Cardiac muscle cell (in vitro differentiated cells and primary cell): Measurements from ENCODE around the gene CLPTM1L. TPM values are rescaled to one million over a fixed set of nuclear protein-coding genes. Genes with fewer than 3 reads are reported as not detected.
"Not testable (repeated sequence)": the region's sequence is repeated elsewhere in the genome, so short reads cannot be mapped to it uniquely, and the experiment has no call there.

Source experiments
- DNase-seq, 2 donors: peaks; one replicate each; pipeline versions ENCODE4 v3.0.0 to v3.0.0-alpha.2; 2010 to 2017; ENCODE audit warnings: low read depth in 1 of 2, low spot score in 1 of 2
- H3K27ac ChIP-seq: fragments of 200-600 bp; sonication (generic); 2 replicates; pipeline ENCODE4 v1.5.1; 2016
- H3K27me3 ChIP-seq: fragments of 200-600 bp; sonication (generic); 2 replicates; pipeline ENCODE4 v1.6.0; 2016; ENCODE audit warnings: control low read depth
- H3K36me3 ChIP-seq: fragments of 200-600 bp; sonication (generic); 2 replicates; pipeline ENCODE4 v1.5.1; 2016; ENCODE audit warnings: control low read depth
- H3K4me1 ChIP-seq: fragments of 200-600 bp; sonication (generic); 2 replicates; pipeline ENCODE4 v1.8.1; 2017; ENCODE audit warnings: low read depth, mild to moderate bottlenecking, mixed run types
- H3K4me3 ChIP-seq: fragments of 200-600 bp; sonication (generic); 2 replicates; pipeline ENCODE4 v1.5.1; 2016; ENCODE audit warnings: mild to moderate bottlenecking
- H3K9me3 ChIP-seq: fragments of 200-600 bp; sonication (generic); 2 replicates; pipeline ENCODE4 v1.5.1; 2017; ENCODE audit warnings: low read depth, mild to moderate bottlenecking, control low read depth
- polyA plus RNA-seq: library from polyadenylated mRNA; unstranded; fragments of >200 nt; fragmentation: Nextera tagmentation; extraction: Ambion mirVana; gene quantifications from 2 replicates; pipeline ENCODE4 v1.2.1, GENCODE V29; 2016
- total RNA-seq: library from RNA; depleted of rRNA; stranded (reverse); fragments of >200 nt; gene quantifications from 2 replicates; pipeline ENCODE4 v1.2.3, GENCODE V29; 2016
- TF ChIP-seq, protein P1 (sequence below): IDR thresholded peaks from 2 replicates; pipeline ENCODE4 v1.5.1; 2012; ENCODE audit warnings: low read depth, mild to moderate bottlenecking, low read length

The CLPTM1L gene
- total and polyA plus RNA-seq, 2 experiments from 2014 or later, result 78.4 to 154 TPM

DNA sequence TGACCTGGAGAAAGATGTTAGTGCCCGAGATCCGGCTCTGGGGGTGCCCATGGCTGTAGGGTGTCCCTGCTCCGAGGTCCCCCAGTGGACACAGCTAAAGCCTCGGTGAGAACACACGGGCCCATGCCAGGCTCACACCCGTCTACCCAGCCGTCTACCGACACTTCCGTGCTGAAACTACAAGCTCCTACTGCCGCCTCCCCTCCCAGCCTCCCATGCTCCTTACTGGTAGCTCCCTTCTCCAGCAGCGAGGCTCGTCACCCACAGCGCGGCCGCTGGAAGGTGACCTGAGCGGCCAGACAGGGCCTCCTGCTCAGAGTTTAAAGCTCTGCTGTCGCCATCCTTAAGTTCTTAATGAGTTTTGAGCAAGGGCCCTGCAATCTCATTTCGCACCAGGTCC, 33.2 kb upstream of the CLPTM1L start:
- DNase-seq, result no peak
- no peak overlapping the region for H3K27ac ChIP-seq
- peaks cover 40% of the 10 kb centered on the region for H3K27me3 ChIP-seq
- no peaks in the 10 kb centered on the region for H3K36me3 ChIP-seq
- peaks cover 9% of the 10 kb centered on the region for H3K4me1 ChIP-seq
- TF ChIP-seq, protein P1, sequence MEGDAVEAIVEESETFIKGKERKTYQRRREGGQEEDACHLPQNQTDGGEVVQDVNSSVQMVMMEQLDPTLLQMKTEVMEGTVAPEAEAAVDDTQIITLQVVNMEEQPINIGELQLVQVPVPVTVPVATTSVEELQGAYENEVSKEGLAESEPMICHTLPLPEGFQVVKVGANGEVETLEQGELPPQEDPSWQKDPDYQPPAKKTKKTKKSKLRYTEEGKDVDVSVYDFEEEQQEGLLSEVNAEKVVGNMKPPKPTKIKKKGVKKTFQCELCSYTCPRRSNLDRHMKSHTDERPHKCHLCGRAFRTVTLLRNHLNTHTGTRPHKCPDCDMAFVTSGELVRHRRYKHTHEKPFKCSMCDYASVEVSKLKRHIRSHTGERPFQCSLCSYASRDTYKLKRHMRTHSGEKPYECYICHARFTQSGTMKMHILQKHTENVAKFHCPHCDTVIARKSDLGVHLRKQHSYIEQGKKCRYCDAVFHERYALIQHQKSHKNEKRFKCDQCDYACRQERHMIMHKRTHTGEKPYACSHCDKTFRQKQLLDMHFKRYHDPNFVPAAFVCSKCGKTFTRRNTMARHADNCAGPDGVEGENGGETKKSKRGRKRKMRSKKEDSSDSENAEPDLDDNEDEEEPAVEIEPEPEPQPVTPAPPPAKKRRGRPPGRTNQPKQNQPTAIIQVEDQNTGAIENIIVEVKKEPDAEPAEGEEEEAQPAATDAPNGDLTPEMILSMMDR, result no peak
- no peaks in the 10 kb centered on the region for H3K9me3 ChIP-seq
- H3K4me3 ChIP-seq, result no peak overlapping the region

DNA sequence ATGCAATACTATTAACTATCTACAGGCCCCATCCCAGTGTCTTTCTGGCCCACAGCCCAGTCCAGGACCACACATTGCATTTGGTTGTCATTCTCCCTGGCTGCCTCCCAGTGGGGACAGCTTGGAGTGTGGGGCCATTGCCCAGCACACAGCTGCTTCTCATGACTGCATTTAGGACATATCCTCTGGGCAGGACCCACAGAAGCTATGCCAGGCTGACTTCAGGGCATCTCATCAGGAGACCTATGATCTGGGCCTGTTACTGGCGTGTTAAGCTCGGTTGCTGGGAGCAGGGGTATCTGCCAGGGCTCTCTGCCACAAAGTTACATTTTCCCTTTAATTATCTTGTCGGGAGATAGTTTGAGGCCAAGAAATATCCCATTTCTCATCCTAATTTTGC, 32.1 kb upstream of the CLPTM1L start:
- H3K27ac ChIP-seq, result no peak overlapping the region
- H3K9me3 ChIP-seq, result no peaks in the 10 kb centered on the region
- peaks cover 40% of the 10 kb centered on the region for H3K27me3 ChIP-seq
- DNase-seq, result no peak
- TF ChIP-seq, protein P1, result no peak
- H3K4me1 ChIP-seq, result peaks cover 9% of the 10 kb centered on the region
- no peak overlapping the region for H3K4me3 ChIP-seq
- no peaks in the 10 kb centered on the region for H3K36me3 ChIP-seq

DNA sequence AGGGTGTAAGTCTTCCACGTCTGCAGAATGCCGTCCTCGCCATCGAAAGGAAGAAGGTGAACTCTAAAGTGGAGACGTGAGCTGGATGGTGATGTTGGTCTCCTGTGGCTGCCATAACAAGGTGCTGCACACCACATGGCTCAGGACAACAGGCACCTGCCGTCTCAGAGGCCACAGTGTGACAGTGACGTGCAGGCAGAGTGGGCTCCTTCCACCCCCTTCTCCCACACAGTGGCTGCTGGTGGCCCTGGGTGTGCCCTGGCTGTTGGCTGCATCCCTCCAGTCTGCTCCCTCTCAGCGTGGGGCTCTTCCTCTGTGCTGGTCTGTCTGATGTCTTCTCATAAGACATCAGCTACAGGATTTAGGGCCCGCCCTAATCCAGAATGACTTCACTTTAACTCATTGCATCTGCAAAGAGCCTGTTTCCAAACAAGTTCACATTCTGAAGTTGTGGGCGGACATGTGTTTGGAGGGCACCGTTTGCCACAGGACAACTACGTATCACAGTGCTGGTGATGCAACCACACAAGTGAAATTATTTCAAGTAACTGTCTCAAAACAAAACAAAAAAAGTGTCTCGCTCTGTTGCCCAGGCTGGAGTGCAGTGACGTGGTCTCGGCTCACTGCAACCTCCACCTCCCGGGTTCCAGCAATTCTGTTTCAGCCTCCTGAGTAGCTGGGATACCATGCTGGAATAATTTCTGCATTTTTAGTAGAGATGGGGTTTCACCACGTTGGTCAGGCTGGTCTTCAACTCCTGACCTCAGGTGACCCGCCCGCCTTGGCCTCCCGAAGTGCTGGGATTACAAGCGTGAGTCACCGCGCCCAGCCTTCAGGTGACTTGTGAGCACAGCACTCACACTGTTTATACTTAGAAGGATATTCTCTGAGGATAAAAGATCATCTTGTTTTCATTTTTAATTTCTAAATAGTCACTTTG, 31.2 kb upstream of the CLPTM1L start:
- H3K4me3 ChIP-seq, result no peak overlapping the region
- H3K27me3 ChIP-seq, result peaks cover 37% of the 10 kb centered on the region
- no peaks in the 10 kb centered on the region for H3K36me3 ChIP-seq
- peaks cover 9% of the 10 kb centered on the region for H3K4me1 ChIP-seq
- no peak for DNase-seq
- no peaks in the 10 kb centered on the region for H3K9me3 ChIP-seq
- TF ChIP-seq, protein P1, result no peak
- no peak overlapping the region for H3K27ac ChIP-seq

DNA sequence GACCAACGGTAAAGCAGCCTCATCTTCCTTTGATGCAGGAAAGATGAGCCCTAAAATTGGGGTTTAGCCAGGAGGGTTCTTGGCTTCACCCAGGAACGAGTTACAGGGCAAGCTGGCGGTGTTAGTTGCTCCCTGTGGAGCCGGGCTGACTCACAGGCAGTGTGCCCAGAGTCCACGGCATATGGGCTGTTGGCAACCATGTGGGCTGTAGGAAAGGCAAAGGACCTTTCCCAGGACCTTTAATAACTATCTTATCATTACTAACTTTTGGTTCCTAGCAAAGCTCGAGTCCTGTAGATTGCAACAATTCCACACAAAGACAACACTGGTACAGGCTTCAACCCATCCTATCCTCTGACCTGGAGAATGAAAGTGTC, 29.8 kb upstream of the CLPTM1L start:
- Histone ChIP-seq H3K4me3 (no peak overlapping the region), H3K36me3 (no peaks in the 10 kb centered on the region), H3K4me1 (no peaks in the 10 kb centered on the region), H3K9me3 (no peaks in the 10 kb centered on the region), H3K27me3 (peaks cover 38% of the 10 kb centered on the region), H3K27ac (no peak overlapping the region)
- TF ChIP-seq, protein P1, result no peak
- DNase-seq, result peak in 1 of 2 donors; percentile 13

DNA sequence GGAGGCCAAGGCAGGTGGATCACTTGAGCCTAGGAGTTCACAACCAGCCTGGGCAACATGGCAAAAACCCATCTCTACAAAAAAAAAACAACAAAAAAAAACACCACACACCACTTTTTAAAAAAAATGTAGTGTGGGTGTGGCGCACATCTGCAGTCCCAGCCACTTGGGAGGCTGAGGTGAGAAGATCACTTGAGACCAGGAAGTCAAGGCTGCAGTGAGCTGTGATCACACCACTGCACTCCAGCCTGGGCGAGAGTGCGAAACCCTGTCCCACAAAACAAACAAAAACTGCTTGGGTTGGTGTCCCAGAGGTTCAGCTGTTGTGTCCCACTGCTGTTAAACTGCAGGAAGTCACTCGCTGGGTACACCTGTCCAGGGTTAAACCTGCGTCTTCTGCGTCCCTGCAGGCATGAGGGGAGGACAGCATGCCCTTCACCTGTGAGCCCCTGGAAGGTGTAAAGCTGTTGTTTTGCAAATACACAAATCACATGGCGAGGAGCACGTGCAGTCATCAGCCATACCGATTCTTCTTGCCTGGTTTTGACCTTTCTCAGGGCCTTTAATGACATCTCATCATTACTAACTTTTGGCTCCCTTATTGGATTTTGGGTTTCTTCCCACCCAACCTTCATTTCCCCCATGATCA, 29.3 kb upstream of the CLPTM1L start:
- no peak overlapping the region for H3K27ac ChIP-seq
- no peaks in the 10 kb centered on the region for H3K9me3 ChIP-seq
- TF ChIP-seq, protein P1, result no peak
- H3K27me3 ChIP-seq, result peaks cover 43% of the 10 kb centered on the region
- H3K4me3 ChIP-seq, result no peak overlapping the region
- H3K36me3 ChIP-seq, result no peaks in the 10 kb centered on the region
- DNase-seq, result no peak
- H3K4me1 ChIP-seq, result no peaks in the 10 kb centered on the region

DNA sequence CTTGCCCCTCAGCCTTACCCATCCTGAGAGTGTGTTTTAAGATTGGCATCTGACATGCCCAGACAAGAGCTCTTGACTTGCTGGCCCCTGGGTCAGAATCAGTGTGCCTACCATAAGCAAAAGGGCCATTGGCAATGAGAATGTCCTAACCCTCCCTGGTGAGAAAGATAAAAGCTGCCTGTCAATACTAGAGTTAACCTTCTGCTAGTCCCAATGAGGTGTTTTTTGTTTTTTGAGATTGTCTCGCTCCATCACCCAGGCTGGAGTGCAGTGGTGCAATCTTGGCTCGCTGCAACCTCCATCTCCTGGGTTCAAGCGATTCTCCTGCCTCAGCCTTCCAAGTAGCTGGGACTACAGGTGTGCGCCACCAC, 27.1 kb upstream of the CLPTM1L start:
- H3K4me1 ChIP-seq, H3K36me3 ChIP-seq, H3K9me3 ChIP-seq, H3K4me3 ChIP-seq, H3K27ac ChIP-seq, DNase-seq: not testable (repeated sequence)
- peaks cover 31% of the 10 kb centered on the region for H3K27me3 ChIP-seq
